GM23248 (cell line): ENCODE measurements around the gene ERCC3.

Experiments used
- EZH2 ChIP-seq: fragments of 200-600 bp; sonication (generic); IDR thresholded peaks from 2 replicates; pipeline ENCODE4 v1.6.1; 2018; ENCODE audit warnings: antibody characterized with exemption, mild to moderate bottlenecking; ENCODE audit not compliant: insufficient read depth, poor library complexity, severe bottlenecking
- EZH2phosphoT487 ChIP-seq: fragments of 200-600 bp; sonication (generic); IDR thresholded peaks from 2 replicates; pipeline ENCODE4 v1.6.1; 2018; ENCODE audit warnings: antibody characterized with exemption, moderate library complexity, mild to moderate bottlenecking, low read depth; ENCODE audit not compliant: insufficient read depth

- TF ChIP-seq EZH2phosphoT487 (no peak), EZH2 (no peak)
These were observed 15.5 kb upstream of the ERCC3 start for GRCh38 chr2:127309468-127309867.
